Upper lobe of right lung (tissue), 1 donor: ENCODE results near the gene MBD3. TPM values are rescaled to one million over a fixed set of nuclear protein-coding genes. Genes with fewer than 3 reads are reported as not detected.

Experiments used
- ATAC-seq: fragments of 200-7000 bp; cut with Tn5 transposase; one replicate; pipeline ENCODE4 v1.9.1; 2020; ENCODE audit warnings: mild to moderate bottlenecking, moderate library complexity
- DNase-seq: peaks from one replicate; pipeline ENCODE4 v3.0.0-alpha.2; 2020
- H3K27ac ChIP-seq: fragments of 200-600 bp; one replicate; pipeline ENCODE4 v1.8.0; 2022
- H3K27me3 ChIP-seq: fragments of 200-600 bp; one replicate; pipeline ENCODE4 v1.8.0; 2022; ENCODE audit warnings: mild to moderate bottlenecking
- H3K36me3 ChIP-seq: fragments of 200-600 bp; one replicate; pipeline ENCODE4 v1.8.0; 2022
- H3K4me1 ChIP-seq: fragments of 200-600 bp; one replicate; pipeline ENCODE4 v1.8.0; 2022
- H3K4me3 ChIP-seq: fragments of 200-600 bp; one replicate; pipeline ENCODE4 v1.8.0; 2022; ENCODE audit warnings: mild to moderate bottlenecking
- H3K9me3 ChIP-seq: fragments of 200-600 bp; one replicate; pipeline ENCODE4 v1.8.0; 2022
- CTCF ChIP-seq: fragments of 200-600 bp; IDR thresholded peaks from one replicate; pipeline ENCODE4 v1.8.0; 2022; ENCODE audit warnings: antibody characterized with exemption
- intact Hi-C: fragments of 100-400 bp; cut with DNase I; formaldehyde crosslinking; loops from one replicate; pipeline ENCODE4 v1.11.0; 2022
- total RNA-seq: library from RNA; stranded (reverse); fragmentation: NEBNext Ultra II Directional; extraction: Animal tissue kit (Norgen Biotek cat#: 25700); gene quantifications from one replicate; pipeline ENCODE4 v1.2.1, GENCODE V29; 2021
- donor health status: DM: no; HTN: yes; CAD: no; lungs with severe emphysema.

MBD3 gene
- total RNA-seq, 1 donor from 2014 or later = 78.7 TPM

GRCh38 chr19:1621574-1621973 is 28.9 kb upstream of the MBD3 start:
- Histone ChIP-seq H3K36me3 (peaks cover 28% of the 10 kb centered on the region), H3K4me1 (no peaks in the 10 kb centered on the region), H3K4me3 (no peak overlapping the region), H3K27ac (no peak overlapping the region), H3K9me3 (no peaks in the 10 kb centered on the region), H3K27me3 (no peaks in the 10 kb centered on the region)
- DNase-seq (no peak), ATAC-seq (no peak)
- intact Hi-C loops = no loop called here
- TF ChIP-seq CTCF = no peak

GRCh38 chr19:1621021-1621420 is 28.4 kb upstream of the MBD3 start:
- no peak for DNase-seq
- no peak for TF ChIP-seq CTCF
- intact Hi-C loops = no loop called here
- no peak overlapping the region for H3K4me3 ChIP-seq
- H3K27me3 ChIP-seq = no peaks in the 10 kb centered on the region
- no peaks in the 10 kb centered on the region for H3K4me1 ChIP-seq
- H3K27ac ChIP-seq = no peak overlapping the region
- peaks cover 28% of the 10 kb centered on the region for H3K36me3 ChIP-seq
- H3K9me3 ChIP-seq = no peaks in the 10 kb centered on the region
- ATAC-seq = no peak

GRCh38 chr19:1620502-1620901 is 27.8 kb upstream of the MBD3 start:
- TF ChIP-seq CTCF = no peak
- DNase-seq = no peak
- intact Hi-C loops = no loop called here

GRCh38 chr19:1619703-1620102 is 27.0 kb upstream of the MBD3 start:
- DNase-seq = no peak
- no peak for TF ChIP-seq CTCF
- Histone ChIP-seq H3K9me3 (no peaks in the 10 kb centered on the region), H3K27me3 (no peaks in the 10 kb centered on the region), H3K36me3 (peaks cover 38% of the 10 kb centered on the region), H3K27ac (no peak overlapping the region), H3K4me1 (no peaks in the 10 kb centered on the region), H3K4me3 (no peak overlapping the region)
- intact Hi-C loops = no loop called here
- ATAC-seq = no peak

More at GRCh38 chr19:1620502-1620901, 27.8 kb upstream of the MBD3 start:
- no peak for ATAC-seq
- Histone ChIP-seq H3K36me3 (peaks cover 30% of the 10 kb centered on the region), H3K27me3 (no peaks in the 10 kb centered on the region), H3K27ac (no peak overlapping the region), H3K4me3 (no peak overlapping the region), H3K4me1 (no peaks in the 10 kb centered on the region), H3K9me3 (no peaks in the 10 kb centered on the region)

GRCh38 chr19:1619094-1619439 is 26.4 kb upstream of the MBD3 start:
- Histone ChIP-seq H3K36me3 (peaks cover 38% of the 10 kb centered on the region), H3K4me1 (no peaks in the 10 kb centered on the region), H3K9me3 (no peaks in the 10 kb centered on the region), H3K27ac (no peak overlapping the region), H3K27me3 (no peaks in the 10 kb centered on the region), H3K4me3 (no peak overlapping the region)
- DNase-seq (no peak), ATAC-seq (no peak)
- no peak for TF ChIP-seq CTCF
- intact Hi-C loops = no loop called here
